Measurements from ENCODE around the gene STK39. TPM values are rescaled to one million over a fixed set of nuclear protein-coding genes. Genes with fewer than 3 reads are reported as not detected.
A peak's percentile ranks its signal among the peaks of the same experiment; 100 is the strongest.

The STK39 gene
- total RNA-seq, 1 donor from 2014 or later = 28.2 TPM

GRCh38 chr2:168119515-168120141 is 127.8 kb downstream of the STK39 start:
- Mint-ChIP-seq H3K27me3 (ENCODE audit: low read depth) (no peaks in the 10 kb centered on the region), H3K4me1 (no peaks in the 10 kb centered on the region), H3K4me3 (no peak overlapping the region), H3K36me3 (ENCODE audit: low read depth) (peaks cover 13% of the 10 kb centered on the region), H3K27ac (ENCODE audit: unreplicated experiment) (no peak overlapping the region), H3K9me3 (no peaks in the 10 kb centered on the region)
- DNase-seq (ENCODE audit: low read depth, low spot score) = peak; percentile 44
- peak; percentile 72 for TF ChIP-seq CTCF (conservative IDR thresholded peaks at IDR 0.05)

GRCh38 chr2:168118733-168119514 is 128.5 kb downstream of the STK39 start:
- TF ChIP-seq CTCF (conservative IDR thresholded peaks at IDR 0.05) = peak; percentile 85
- Mint-ChIP-seq H3K4me1 (no peaks in the 10 kb centered on the region), H3K4me3 (no peak overlapping the region), H3K27ac (ENCODE audit: unreplicated experiment) (no peak overlapping the region), H3K9me3 (no peaks in the 10 kb centered on the region), H3K36me3 (ENCODE audit: low read depth) (peaks cover 16% of the 10 kb centered on the region), H3K27me3 (ENCODE audit: low read depth) (no peaks in the 10 kb centered on the region)
- DNase-seq (ENCODE audit: low read depth, low spot score) = peak; percentile 46

- TF ChIP-seq CTCF (conservative IDR thresholded peaks at IDR 0.05) = peak; percentile 42
- H3K27me3 Mint-ChIP-seq (ENCODE audit: low read depth) = no peaks in the 10 kb centered on the region
- no peak for DNase-seq (ENCODE audit: low read depth, low spot score)
- H3K4me1 Mint-ChIP-seq = peaks cover 11% of the 10 kb centered on the region
- peaks cover 15% of the 10 kb centered on the region for H3K36me3 Mint-ChIP-seq (ENCODE audit: low read depth)
- no peak overlapping the region for H3K27ac Mint-ChIP-seq (ENCODE audit: unreplicated experiment)
- H3K4me3 Mint-ChIP-seq = no peak overlapping the region
- H3K9me3 Mint-ChIP-seq = peaks cover 2% of the 10 kb centered on the region
Observed at GRCh38 chr2:168116448-168116847, 130.9 kb downstream of the STK39 start.

DNA sequence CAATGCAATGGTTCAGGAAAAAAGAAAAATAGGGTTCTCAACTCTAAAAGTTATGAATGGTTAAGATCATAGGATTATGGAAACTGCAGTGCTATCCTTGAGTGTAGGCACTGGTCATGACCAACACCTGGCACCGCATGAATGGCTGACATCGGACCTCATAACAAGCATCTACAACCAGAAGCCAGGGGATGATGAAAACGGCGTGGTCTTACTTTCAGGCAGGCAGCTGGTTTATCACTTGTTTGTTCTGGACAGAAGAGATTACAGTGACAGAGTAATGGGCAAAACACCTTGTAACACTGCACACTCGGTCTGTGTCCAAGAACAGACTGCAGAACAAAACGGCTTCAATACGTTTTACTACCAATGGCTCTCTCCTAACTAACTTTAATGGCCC is 132.8 kb downstream of the STK39 start:
- Mint-ChIP-seq H3K27ac (ENCODE audit: unreplicated experiment) (no peak overlapping the region), H3K9me3 (peaks cover 2% of the 10 kb centered on the region), H3K4me3 (no peak overlapping the region), H3K36me3 (ENCODE audit: low read depth) (peaks cover 17% of the 10 kb centered on the region), H3K4me1 (peaks cover 11% of the 10 kb centered on the region), H3K27me3 (ENCODE audit: low read depth) (no peaks in the 10 kb centered on the region)
- DNase-seq (ENCODE audit: low read depth, low spot score) = no peak
- no peak for TF ChIP-seq CTCF (conservative IDR thresholded peaks at IDR 0.05)

- TF ChIP-seq CTCF (conservative IDR thresholded peaks at IDR 0.05) = no peak
- H3K4me1 Mint-ChIP-seq = peaks cover 11% of the 10 kb centered on the region
- peaks cover 2% of the 10 kb centered on the region for H3K9me3 Mint-ChIP-seq
- H3K27me3 Mint-ChIP-seq (ENCODE audit: low read depth) = no peaks in the 10 kb centered on the region
- no peak for DNase-seq (ENCODE audit: low read depth, low spot score)
- peaks cover 17% of the 10 kb centered on the region for H3K36me3 Mint-ChIP-seq (ENCODE audit: low read depth)
- H3K4me3 Mint-ChIP-seq = no peak overlapping the region
- no peak overlapping the region for H3K27ac Mint-ChIP-seq (ENCODE audit: unreplicated experiment)
Observed at GRCh38 chr2:168114040-168114439, 133.4 kb downstream of the STK39 start.

Data from neural crest cell (in vitro differentiated cells).